HG02759 (cell line): ENCODE results near the gene SERPINB13.

Experiments used
- ATAC-seq: cut with Tn5 transposase; IDR thresholded peaks from one replicate; pipeline ENCODE4 v1.9.1; 2021; ENCODE audit warnings: mild to moderate bottlenecking, moderate library complexity; ENCODE audit not compliant: unreplicated experiment

The SERPINB13 gene

GRCh38 chr18:63586966-63587365, at the start of gene SERPINB13:
SERPINB13 (plus strand) TSS chr18:63587343; CDS start chr18:63588668, 1,325 bp downstream.
- no peak for ATAC-seq

GRCh38 chr18:63539904-63540510, 47.1 kb upstream of the SERPINB13 start:
- ATAC-seq, result no peak

- no peak for ATAC-seq
Observed at GRCh38 chr18:63542069-63542468, 45.1 kb upstream of the SERPINB13 start, which contains the start of gene SERPINB12. SERPINB12 (plus strand) TSS chr18:63542369; CDS start chr18:63556160, 13,791 bp downstream.

GRCh38 chr18:63544017-63544416, 43.1 kb upstream of the SERPINB13 start:
- no peak for ATAC-seq

GRCh38 chr18:63545000-63545399, 42.1 kb upstream of the SERPINB13 start:
- ATAC-seq, result no peak

- no peak for ATAC-seq
Observed at GRCh38 chr18:63550068-63550467, 37.1 kb upstream of the SERPINB13 start.

- no peak for ATAC-seq
Observed at GRCh38 chr18:63551769-63552168, 35.4 kb upstream of the SERPINB13 start.

- ATAC-seq, result no peak
Observed at GRCh38 chr18:63552581-63552980, 34.6 kb upstream of the SERPINB13 start.

GRCh38 chr18:63553081-63553480, 34.1 kb upstream of the SERPINB13 start:
- no peak for ATAC-seq

GRCh38 chr18:63559567-63560491, 27.3 kb upstream of the SERPINB13 start:
- no peak for ATAC-seq

GRCh38 chr18:63562284-63562683, 24.9 kb upstream of the SERPINB13 start:
- peak; percentile 69 for ATAC-seq

GRCh38 chr18:63564021-63564420, 23.1 kb upstream of the SERPINB13 start:
- ATAC-seq, result no peak

GRCh38 chr18:63564561-63564960, 22.6 kb upstream of the SERPINB13 start:
- ATAC-seq, result no peak

- no peak for ATAC-seq
Observed at GRCh38 chr18:63567276-63567675, 19.9 kb upstream of the SERPINB13 start.

GRCh38 chr18:63567825-63568224, 19.3 kb upstream of the SERPINB13 start:
- no peak for ATAC-seq

- ATAC-seq, result no peak
Observed at GRCh38 chr18:63570721-63571120, 16.4 kb upstream of the SERPINB13 start.

GRCh38 chr18:63575681-63576080, 11.5 kb upstream of the SERPINB13 start:
- ATAC-seq, result no peak

- peak; percentile 78 for ATAC-seq
Observed at GRCh38 chr18:63578357-63578958, 8.7 kb upstream of the SERPINB13 start.

- no peak for ATAC-seq
Observed at GRCh38 chr18:63579616-63580015, 7.5 kb upstream of the SERPINB13 start.

- ATAC-seq, result no peak
Observed at GRCh38 chr18:63585988-63586387, 1.2 kb upstream of the SERPINB13 start.

GRCh38 chr18:63586431-63586830, 712 bp upstream of the SERPINB13 start:
- no peak for ATAC-seq

- no peak for ATAC-seq
Observed at GRCh38 chr18:63588909-63589308, 1.8 kb downstream of the SERPINB13 start.
